H1 (cell line): ENCODE measurements around the gene TAF6. TPM values are rescaled to one million over a fixed set of nuclear protein-coding genes. Genes with fewer than 3 reads are reported as not detected.

Source experiments
- BACH1 ChIP-seq: IDR thresholded peaks from 2 replicates; pipeline ENCODE4 v1.6.1; 2012; ENCODE audit warnings: low read length, improper control_type of control experiment
- CEBPB ChIP-seq: IDR thresholded peaks from 2 replicates; pipeline ENCODE4 v1.6.1; 2012; ENCODE audit warnings: low read depth, low read length
- CHD1 ChIP-seq: IDR thresholded peaks from 2 replicates; pipeline ENCODE4 v1.6.1; 2012; ENCODE audit warnings: low read depth, low read length, improper control_type of control experiment
- CREB1 ChIP-seq: IDR thresholded peaks from 2 replicates; pipeline ENCODE4 v1.6.1; 2012; ENCODE audit warnings: inconsistent platforms
- EZH2 ChIP-seq: fragments of 200-600 bp; sonication (generic); IDR thresholded peaks from 2 replicates; pipeline ENCODE4 v1.7.1; 2012; ENCODE audit warnings: low read depth, mild to moderate bottlenecking, moderate library complexity, low read length, inconsistent platforms; ENCODE audit not compliant: severe bottlenecking
- HDAC2 ChIP-seq, 2 experiments: fragments of 300-600 bp in 1 of 2; sonication (generic) in 1 of 2; IDR thresholded peaks; 2 replicates each; pipeline ENCODE4 v1.6.1; 2011 to 2012; ENCODE audit warnings: low read depth in 2 of 2, low read length in 2 of 2, mild to moderate bottlenecking in 2 of 2, moderate library complexity in 2 of 2, borderline replicate concordance in 1 of 2, inconsistent platforms in 1 of 2
- JUND ChIP-seq: IDR thresholded peaks from 2 replicates; pipeline ENCODE4 v1.6.1; 2011; ENCODE audit warnings: mild to moderate bottlenecking, improper control_type of control experiment, low read length
- KDM1A ChIP-seq: fragments of 200-600, 300-600 bp; sonication (generic); IDR thresholded peaks from 2 replicates; pipeline ENCODE4 v1.7.1; 2016; ENCODE audit warnings: mild to moderate bottlenecking, low read length, borderline replicate concordance
- KDM4A ChIP-seq: IDR thresholded peaks from one replicate; pipeline ENCODE4 v1.7.1; 2012; ENCODE audit warnings: low read depth, mild to moderate bottlenecking, moderate library complexity, low read length, inconsistent platforms; ENCODE audit not compliant: severe bottlenecking
- PHF8 ChIP-seq: fragments of 200-600 bp; sonication (generic); conservative IDR thresholded peaks from 2 replicates; pipeline ENCODE4 v1.7.1; 2012; ENCODE audit warnings: low read depth, mild to moderate bottlenecking, inconsistent platforms, low read length, moderate library complexity
- POLR2A ChIP-seq, 2 experiments: IDR thresholded peaks; 1 replicate in 1 of 2; 2 replicates in 1 of 2; pipeline ENCODE4 v1.6.1; 2011; ENCODE audit warnings: low read depth in 2 of 2, low read length in 2 of 2, mild to moderate bottlenecking in 2 of 2; ENCODE audit errors: control extremely low read depth in 1 of 2
- RXRA ChIP-seq: IDR thresholded peaks from 2 replicates; pipeline ENCODE4 v1.6.1; 2011; ENCODE audit warnings: low read depth, mild to moderate bottlenecking, low read length, moderate library complexity; ENCODE audit not compliant: insufficient read depth
- SAP30 ChIP-seq: fragments of 300-600 bp; sonication (generic); IDR thresholded peaks from 2 replicates; pipeline ENCODE4 v1.7.1; 2012; ENCODE audit warnings: low read length, moderate library complexity, mild to moderate bottlenecking, inconsistent platforms; ENCODE audit not compliant: insufficient read depth, insufficient replicate concordance
- SIX5 ChIP-seq: IDR thresholded peaks from 2 replicates; pipeline ENCODE4 v1.6.1; 2011; ENCODE audit warnings: mild to moderate bottlenecking, low read depth, low read length
- SP1 ChIP-seq: IDR thresholded peaks from 2 replicates; pipeline ENCODE4 v1.6.1; 2011; ENCODE audit warnings: low read depth, low read length
- TAF1 ChIP-seq: IDR thresholded peaks from 2 replicates; pipeline ENCODE4 v1.6.1; 2011; ENCODE audit warnings: mild to moderate bottlenecking, low read depth, low read length
- TAF7 ChIP-seq: optimal IDR thresholded peaks from 2 replicates; pipeline ENCODE3; 2011; ENCODE audit warnings: low read depth, mild to moderate bottlenecking, inconsistent platforms, low read length, moderate library complexity, borderline replicate concordance
- TCF12 ChIP-seq: IDR thresholded peaks from 2 replicates; pipeline ENCODE4 v1.6.1; 2011; ENCODE audit warnings: low read depth, mild to moderate bottlenecking, low read length
- polyA plus RNA-seq, 7 experiments: library from polyadenylated mRNA; depleted of rRNA in 3 of 7; stranded (reverse) in 5 of 7; unstranded in 2 of 7; fragments of >200 nt in 5 of 7; fragments of 200-250 nt in 2 of 7; gene quantifications; 1 replicate in 5 of 7; 2 replicates in 1 of 7; 4 replicates in 1 of 7; pipeline versions ENCODE4 v1.2.1 to v1.2.3, GENCODE V29; 2011 to 2013; ENCODE audit warnings: missing spikeins in 2 of 7, mixed read lengths in 2 of 7
- total RNA-seq: library from RNA; stranded (reverse); fragmentation: NEBNext Ultra II Directional; extraction: Animal tissue kit (Norgen Biotek cat#: 25700); gene quantifications from 2 replicates; pipeline ENCODE4 v1.2.1, GENCODE V29; 2021
- TF ChIP-seq, protein P1 (sequence below): IDR thresholded peaks from 2 replicates; pipeline ENCODE4 v1.6.1; 2011; ENCODE audit warnings: low read depth, mild to moderate bottlenecking, low read length; ENCODE audit not compliant: insufficient read depth
- TF ChIP-seq, protein P2 (sequence below): IDR thresholded peaks from 2 replicates; pipeline ENCODE4 v1.6.1; 2012; ENCODE audit warnings: inconsistent platforms

The TAF6 gene
- total and polyA plus RNA-seq, 2 of the 8 experiments (the other 6 are each of a cell fraction or from before 2014, with no cell fraction given) = 66.7 to 101 TPM

- TF ChIP-seq PHF8 = no peak; the same call in 1 of the 2 replicates
- TF ChIP-seq HDAC2 (IDR thresholded peaks at IDR 0.05; ENCODE audit: borderline replicate concordance in 1 of 2, low read depth in 2 of 2, low read length in 2 of 2) = 0 out of 4 replicates have a peak, but pooled peaks of 1 of the 2 experiments have one; percentile 47
- TF ChIP-seq CREB1 = peak; percentile 73; the same call in 1 of the 2 replicates
- TF ChIP-seq SP1 = peak; percentile 24; the same call in 1 of the 2 replicates
- TF ChIP-seq BACH1 = no peak
- TF ChIP-seq TCF12 = no peak
- peak; percentile 7 for TF ChIP-seq TAF7
- TF ChIP-seq CHD1 = no peak; the same call in 1 of the 2 replicates
- TF ChIP-seq EZH2 = no peak
- TF ChIP-seq KDM4A = no peak
- TF ChIP-seq JUND = no peak
- no peak for TF ChIP-seq RXRA
- TF ChIP-seq CEBPB = no peak
- TF ChIP-seq, protein P1, sequence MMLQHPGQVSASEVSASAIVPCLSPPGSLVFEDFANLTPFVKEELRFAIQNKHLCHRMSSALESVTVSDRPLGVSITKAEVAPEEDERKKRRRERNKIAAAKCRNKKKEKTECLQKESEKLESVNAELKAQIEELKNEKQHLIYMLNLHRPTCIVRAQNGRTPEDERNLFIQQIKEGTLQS = no peak
- peak in 1 of 2 experiments; percentile 61; a peak in 2 of 3 replicates for TF ChIP-seq POLR2A (IDR thresholded peaks at IDR 0.05; ENCODE audit: control extremely low read depth in 1 of 2, low read depth in 2 of 2, low read length in 2 of 2)
- TF ChIP-seq TAF1 = peak; percentile 91
- TF ChIP-seq SAP30 = peak; percentile 39
- TF ChIP-seq, protein P2, sequence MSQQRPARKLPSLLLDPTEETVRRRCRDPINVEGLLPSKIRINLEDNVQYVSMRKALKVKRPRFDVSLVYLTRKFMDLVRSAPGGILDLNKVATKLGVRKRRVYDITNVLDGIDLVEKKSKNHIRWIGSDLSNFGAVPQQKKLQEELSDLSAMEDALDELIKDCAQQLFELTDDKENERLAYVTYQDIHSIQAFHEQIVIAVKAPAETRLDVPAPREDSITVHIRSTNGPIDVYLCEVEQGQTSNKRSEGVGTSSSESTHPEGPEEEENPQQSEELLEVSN = no peak
- TF ChIP-seq SIX5 = no peak
- TF ChIP-seq KDM1A = no peak
These were observed 18.6 kb downstream of the TAF6 start (continued) for GRCh38 chr7:100100420-100101015.
